NCI-H226 (cell line): Measurements from ENCODE around the gene RTF1.

Experiments
- DNase-seq: peaks from one replicate; pipeline ENCODE4 v3.0.0-alpha.2; 2015

The RTF1 gene

GRCh38 chr15:41490355-41490754 lies 73.5 kb downstream of the RTF1 start:
- peak; percentile 82 for DNase-seq

- DNase-seq, result no peak
These were observed 75.0 kb downstream of the RTF1 start for GRCh38 chr15:41491889-41492288.

GRCh38 chr15:41492597-41493204 lies 75.8 kb downstream of the RTF1 start:
- no peak for DNase-seq

GRCh38 chr15:41493205-41493901 lies 76.5 kb downstream of the RTF1 start, which contains the start of gene ITPKA:
ITPKA (plus strand) TSS chr15:41493874; CDS start chr15:41493928, 54 bp downstream.
- peak; percentile 34 for DNase-seq

- no peak for DNase-seq
These were observed 77.0 kb downstream of the RTF1 start for GRCh38 chr15:41493902-41494189.

- no peak for DNase-seq
These were observed 77.5 kb downstream of the RTF1 start for GRCh38 chr15:41494190-41494921.

- DNase-seq, result no peak
These were observed 78.2 kb downstream of the RTF1 start for GRCh38 chr15:41494922-41495735.

GRCh38 chr15:41495736-41496599 lies 79.1 kb downstream of the RTF1 start:
- DNase-seq, result no peak

- no peak for DNase-seq
These were observed 81.8 kb downstream of the RTF1 start for GRCh38 chr15:41498657-41499056.

- no peak for DNase-seq
These were observed 82.4 kb downstream of the RTF1 start for GRCh38 chr15:41499109-41499851.

- no peak for DNase-seq
These were observed 84.5 kb downstream of the RTF1 start for GRCh38 chr15:41501191-41501917.

GRCh38 chr15:41501931-41502794 lies 85.3 kb downstream of the RTF1 start:
- no peak for DNase-seq

GRCh38 chr15:41502795-41503668 lies 86.1 kb downstream of the RTF1 start:
- no peak for DNase-seq

- no peak for DNase-seq
These were observed 86.7 kb downstream of the RTF1 start for GRCh38 chr15:41503669-41504010.

- DNase-seq, result no peak
These were observed 88.0 kb downstream of the RTF1 start for GRCh38 chr15:41504751-41505492.

GRCh38 chr15:41505776-41506175 lies 88.9 kb downstream of the RTF1 start:
- no peak for DNase-seq

- no peak for DNase-seq
These were observed 90.0 kb downstream of the RTF1 start for GRCh38 chr15:41506796-41507341.

- DNase-seq, result no peak
These were observed 91.0 kb downstream of the RTF1 start for GRCh38 chr15:41507820-41508290.
